Ectodermal cell (in vitro differentiated cells): ENCODE data around the gene FAM20A.
"Not testable (repeated sequence)": the region's sequence is repeated elsewhere in the genome, so short reads cannot be mapped to it uniquely, and the experiment has no call there.

Experiments
- H3K27ac ChIP-seq: 2 replicates; pipeline ENCODE4 v1.7.0; 2013; ENCODE audit warnings: mild to moderate bottlenecking, low read depth, low read length; ENCODE audit not compliant: insufficient read depth, poor library complexity, severe bottlenecking
- H3K27me3 ChIP-seq: 2 replicates; pipeline ENCODE4 v1.7.0; 2013; ENCODE audit warnings: mild to moderate bottlenecking, low read length; ENCODE audit not compliant: insufficient read depth, control insufficient read depth, poor library complexity, severe bottlenecking
- H3K36me3 ChIP-seq: one replicate; pipeline ENCODE4 v1.7.0; 2013; ENCODE audit warnings: low read length; ENCODE audit not compliant: control insufficient read depth, insufficient read depth
- H3K4me1 ChIP-seq: one replicate; pipeline ENCODE4 v1.7.0; 2013; ENCODE audit warnings: low read length; ENCODE audit not compliant: control insufficient read depth, insufficient read depth
- H3K4me3 ChIP-seq: 2 replicates; pipeline ENCODE4 v1.7.0; 2013; ENCODE audit warnings: low read depth, low read length, control low read depth; ENCODE audit not compliant: insufficient read depth
- H3K9me3 ChIP-seq: 2 replicates; pipeline ENCODE4 v1.7.0; 2013; ENCODE audit warnings: mild to moderate bottlenecking, low read length, moderate library complexity; ENCODE audit not compliant: control insufficient read depth
- WGBS, 2 experiments: methylation state at CpG; one replicate each; pipeline ENCODE4 v1.1.7; 2013; ENCODE audit warnings: missing lambda C conversion rate in 2 of 2; 5-methylcytosine and 5-hydroxymethylcytosine counted together

FAM20A gene

DNA sequence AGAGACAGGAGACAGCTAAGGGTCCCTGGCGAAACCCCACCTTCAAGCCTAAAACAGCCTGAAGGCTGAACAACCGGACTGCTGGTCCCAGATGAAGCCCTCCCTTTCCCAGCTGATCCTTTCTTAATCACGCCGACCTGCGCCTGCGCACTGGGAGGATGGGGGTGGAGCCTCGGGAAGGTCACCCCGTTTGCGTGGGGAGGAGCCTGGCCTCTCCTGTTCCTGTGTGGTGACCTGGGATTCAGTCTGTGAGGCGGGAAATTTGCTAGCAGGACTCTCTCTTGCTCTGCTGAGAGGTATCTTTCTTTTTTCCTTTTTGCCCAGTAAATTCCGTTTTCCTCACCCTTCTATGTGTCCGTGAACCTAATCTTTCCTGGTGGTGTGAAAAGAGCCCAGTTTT is 9.6 kb downstream of the FAM20A start:
- no peaks in the 10 kb centered on the region for H3K9me3 ChIP-seq
- H3K36me3 ChIP-seq = no peaks in the 10 kb centered on the region
- H3K27me3 ChIP-seq = no peaks in the 10 kb centered on the region
- H3K4me3 ChIP-seq = no peak overlapping the region
- no peaks in the 10 kb centered on the region for H3K4me1 ChIP-seq
- WGBS, 2 experiments = 92% methylated on average over 12 of the region's 12 CpGs
- no peak overlapping the region for H3K27ac ChIP-seq

- Histone ChIP-seq H3K4me1 (peaks cover 4% of the 10 kb centered on the region), H3K36me3 (no peaks in the 10 kb centered on the region), H3K27me3 (no peaks in the 10 kb centered on the region), H3K27ac (no peak overlapping the region), H3K9me3 (no peaks in the 10 kb centered on the region), H3K4me3 (no peak overlapping the region)
- WGBS, 2 experiments = 87 to 92% methylated on average over 3 of the region's 3 CpGs
Measured at GRCh38 chr17:68589086-68589485, 12.1 kb downstream of the FAM20A start.

GRCh38 chr17:68588362-68588761 is 12.8 kb downstream of the FAM20A start:
- no peak overlapping the region for H3K4me3 ChIP-seq
- H3K27ac ChIP-seq = no peak overlapping the region
- 89 to 92% methylated on average over 1 of the region's 1 CpG for WGBS, 2 experiments
- H3K36me3 ChIP-seq = no peaks in the 10 kb centered on the region
- H3K27me3 ChIP-seq = no peaks in the 10 kb centered on the region
- H3K4me1 ChIP-seq = peaks cover 4% of the 10 kb centered on the region
- no peaks in the 10 kb centered on the region for H3K9me3 ChIP-seq

- no peaks in the 10 kb centered on the region for H3K9me3 ChIP-seq
Measured at GRCh38 chr17:68587847-68588246, 13.3 kb downstream of the FAM20A start.

DNA sequence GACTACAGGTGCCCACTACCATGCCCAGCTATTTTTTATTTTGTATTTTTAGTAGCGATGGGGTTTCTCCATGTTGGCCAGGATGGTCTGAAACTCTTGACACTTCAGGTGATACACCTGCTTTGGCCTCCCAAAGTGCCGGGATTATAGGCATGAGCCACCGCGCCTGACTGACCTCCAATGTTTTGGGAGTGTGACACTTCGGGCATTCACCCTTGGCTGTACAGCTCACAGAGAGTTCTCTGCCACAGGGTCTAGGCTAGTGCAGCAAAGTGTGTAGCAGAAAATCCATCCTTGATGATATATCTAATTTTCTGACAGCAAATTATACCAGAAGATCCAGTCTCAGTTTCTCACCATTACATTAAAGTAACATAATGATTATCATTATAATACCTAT is 14.1 kb downstream of the FAM20A start:
- no peaks in the 10 kb centered on the region for H3K9me3 ChIP-seq
- H3K4me3 ChIP-seq = no peak overlapping the region
- no peaks in the 10 kb centered on the region for H3K27me3 ChIP-seq
- H3K36me3 ChIP-seq = no peaks in the 10 kb centered on the region
- H3K27ac ChIP-seq = no peak overlapping the region
- 94 to 96% methylated on average over 5 of the region's 5 CpGs for WGBS, 2 experiments
- peaks cover 4% of the 10 kb centered on the region for H3K4me1 ChIP-seq

More at GRCh38 chr17:68587847-68588246, 13.3 kb downstream of the FAM20A start:
- Histone ChIP-seq H3K4me3 (no peak overlapping the region), H3K36me3 (no peaks in the 10 kb centered on the region), H3K4me1 (peaks cover 4% of the 10 kb centered on the region), H3K27ac (no peak overlapping the region), H3K27me3 (no peaks in the 10 kb centered on the region)
- 94 to 95% methylated on average over 2 of the region's 2 CpGs for WGBS, 2 experiments

GRCh38 chr17:68585643-68586042 is 15.5 kb downstream of the FAM20A start:
- H3K36me3 ChIP-seq = no peaks in the 10 kb centered on the region
- peaks cover 4% of the 10 kb centered on the region for H3K4me1 ChIP-seq
- no peaks in the 10 kb centered on the region for H3K9me3 ChIP-seq
- WGBS, 2 experiments = 92% methylated on average over 4 of the region's 4 CpGs
- H3K27me3 ChIP-seq = no peaks in the 10 kb centered on the region
- H3K27ac ChIP-seq = no peak overlapping the region
- no peak overlapping the region for H3K4me3 ChIP-seq

GRCh38 chr17:68584581-68585303 is 16.4 kb downstream of the FAM20A start:
- WGBS, 2 experiments = 88 to 89% methylated on average over 5 of the region's 5 CpGs
- Histone ChIP-seq H3K4me3 (no peak overlapping the region), H3K4me1 (peaks cover 4% of the 10 kb centered on the region)

GRCh38 chr17:68582867-68583266 is 18.3 kb downstream of the FAM20A start:
- not testable (repeated sequence) for H3K27ac ChIP-seq, H3K27me3 ChIP-seq, H3K4me3 ChIP-seq, H3K9me3 ChIP-seq, H3K4me1 ChIP-seq, H3K36me3 ChIP-seq
- 82 to 83% methylated on average over 6 of the region's 6 CpGs for WGBS, 2 experiments

More at GRCh38 chr17:68584581-68585303, 16.4 kb downstream of the FAM20A start:
- Histone ChIP-seq H3K9me3 (no peaks in the 10 kb centered on the region), H3K27me3 (no peaks in the 10 kb centered on the region), H3K27ac (no peak overlapping the region), H3K36me3 (no peaks in the 10 kb centered on the region)

GRCh38 chr17:68581863-68582645 is 19.1 kb downstream of the FAM20A start:
- WGBS, 2 experiments = 93 to 96% methylated on average over 9 of the region's 9 CpGs
- no peak overlapping the region for H3K27ac ChIP-seq
- no peaks in the 10 kb centered on the region for H3K27me3 ChIP-seq
- H3K36me3 ChIP-seq = no peaks in the 10 kb centered on the region
- H3K4me3 ChIP-seq = no peak overlapping the region
- H3K9me3 ChIP-seq = peaks cover 2% of the 10 kb centered on the region
- H3K4me1 ChIP-seq = peaks cover 4% of the 10 kb centered on the region

- WGBS, 2 experiments = 92 to 96% methylated on average over 6 of the region's 6 CpGs
- H3K9me3 ChIP-seq = peaks cover 2% of the 10 kb centered on the region
- no peak overlapping the region for H3K4me3 ChIP-seq
- H3K4me1 ChIP-seq = no peaks in the 10 kb centered on the region
- no peak overlapping the region for H3K27ac ChIP-seq
- no peaks in the 10 kb centered on the region for H3K27me3 ChIP-seq
- no peaks in the 10 kb centered on the region for H3K36me3 ChIP-seq
Measured at GRCh38 chr17:68580236-68580770, 20.9 kb downstream of the FAM20A start.
